DMS114 treated with DMSO at 0.1 percent for 48 hours (cell line): ENCODE measurements around the gene TGM3.

ENCODE experiments used
- DNase-seq: peaks from one replicate; lab custom pipeline; 2025; ENCODE audit not compliant: unreplicated experiment; lab: John Stamatoyannopoulos, UW

The TGM3 gene

DNA sequence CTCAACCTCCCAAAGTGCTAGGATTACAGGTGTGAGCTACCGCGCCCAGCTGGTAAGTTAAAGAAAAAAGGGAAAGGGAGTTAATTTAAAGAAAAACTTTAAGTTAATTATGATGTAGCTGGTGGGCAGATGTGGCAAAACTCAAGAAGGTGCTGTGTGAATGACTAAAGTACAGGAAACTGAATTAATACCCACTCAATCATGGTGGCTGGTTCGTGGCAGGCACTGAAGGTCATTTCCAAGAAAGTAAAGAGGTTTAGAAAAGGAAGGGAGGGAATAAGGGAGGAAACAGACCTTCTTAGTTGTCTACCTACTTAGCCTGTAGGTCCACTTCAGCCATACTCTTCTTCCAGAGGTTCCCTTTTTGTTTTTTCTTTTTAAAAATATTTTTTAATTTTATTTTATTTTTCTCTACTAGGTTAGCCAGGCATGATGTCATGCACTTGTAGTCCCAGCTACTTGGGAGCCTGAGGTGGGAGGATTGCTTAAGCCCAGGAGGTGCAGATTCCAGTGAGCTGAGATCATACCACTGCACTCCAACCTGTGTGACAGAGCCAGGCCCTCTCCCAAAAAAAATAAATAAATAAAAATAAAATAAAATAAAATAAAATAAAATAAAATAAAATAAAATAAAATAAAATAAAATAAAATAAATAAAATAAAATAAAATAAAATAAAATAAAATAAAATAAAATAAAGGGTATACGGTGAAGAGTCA is 11.9 kb upstream of the TGM3 start:
- no peak for DNase-seq

- no peak for DNase-seq
Observed at GRCh38 chr20:2285193-2285592, 10.6 kb upstream of the TGM3 start.

DNA sequence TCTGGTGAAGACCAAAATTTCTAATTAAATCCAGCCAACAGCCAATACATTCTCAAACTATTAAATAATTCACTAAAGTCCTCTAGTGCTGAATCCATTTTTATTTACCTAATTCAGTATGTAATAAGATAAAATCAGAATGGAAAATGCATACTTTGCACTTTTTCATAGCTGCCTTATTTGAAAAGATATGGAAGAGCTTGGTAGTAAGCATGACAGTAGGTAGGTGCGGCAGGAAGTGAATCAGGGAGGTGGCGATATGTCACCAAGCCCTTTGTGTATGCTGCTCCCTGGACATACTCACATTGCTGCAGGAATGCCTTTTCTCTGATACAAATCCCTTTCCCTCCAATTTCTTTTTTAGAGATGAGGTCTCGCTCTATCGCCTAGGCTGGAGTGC is 10.2 kb upstream of the TGM3 start:
- DNase-seq, result no peak

GRCh38 chr20:2287504-2287903 is 8.3 kb upstream of the TGM3 start:
- DNase-seq, result no peak

DNA sequence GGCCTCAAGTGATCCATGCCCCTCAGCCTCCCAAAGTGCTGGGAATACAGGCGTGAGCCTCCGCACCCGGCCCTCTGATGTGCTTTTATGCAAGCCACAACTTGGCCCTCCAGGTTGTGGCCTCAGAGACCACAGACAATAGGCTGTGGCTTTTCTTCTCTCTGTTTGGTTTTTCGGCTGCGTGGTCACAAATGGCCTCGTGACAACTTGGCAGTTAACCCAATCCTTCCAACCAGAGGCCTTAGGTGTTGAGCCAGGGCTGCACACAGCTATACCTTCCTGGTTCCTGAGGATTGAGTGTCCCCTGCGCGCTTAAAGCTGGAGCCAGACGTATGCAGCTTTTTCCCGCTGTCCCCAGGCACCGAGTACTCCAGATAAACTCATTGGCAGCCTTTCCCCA is 6.3 kb upstream of the TGM3 start:
- no peak for DNase-seq

- no peak for DNase-seq
Observed at GRCh38 chr20:2290486-2290885, 5.3 kb upstream of the TGM3 start.

DNA sequence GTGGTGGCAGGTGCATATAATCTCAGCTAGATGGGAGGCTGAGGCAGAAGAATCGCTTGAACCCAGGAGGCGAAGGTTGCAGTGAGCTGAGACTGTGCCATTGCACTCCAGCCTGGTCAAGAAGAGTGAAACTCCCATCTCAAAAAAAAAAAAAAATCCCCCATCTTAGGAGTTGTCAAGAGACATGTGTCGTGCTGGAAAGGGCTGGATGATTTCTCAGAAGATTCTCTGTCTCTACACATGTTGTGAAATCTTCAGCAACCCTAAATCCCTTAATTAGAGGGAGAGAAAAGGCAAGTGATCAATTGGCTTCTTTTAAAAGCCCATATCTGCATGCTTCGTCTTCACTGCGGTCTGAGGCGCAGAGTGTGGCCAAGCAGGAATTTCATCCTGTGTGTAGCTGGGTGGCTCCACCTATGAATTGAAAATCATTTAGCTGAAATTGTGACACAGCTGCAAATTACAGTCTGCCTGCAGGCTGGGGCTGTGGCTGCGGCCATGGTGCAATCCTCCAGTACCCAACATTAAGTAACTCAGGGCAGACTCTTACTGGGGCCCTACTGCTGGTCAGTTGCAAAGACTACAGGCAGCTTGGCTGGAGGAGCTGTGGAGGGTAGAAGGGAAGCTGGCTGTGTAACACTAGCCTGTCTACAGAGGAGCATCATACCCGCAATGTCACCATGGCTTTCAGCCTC is 3.2 kb upstream of the TGM3 start:
- no peak for DNase-seq

DNA sequence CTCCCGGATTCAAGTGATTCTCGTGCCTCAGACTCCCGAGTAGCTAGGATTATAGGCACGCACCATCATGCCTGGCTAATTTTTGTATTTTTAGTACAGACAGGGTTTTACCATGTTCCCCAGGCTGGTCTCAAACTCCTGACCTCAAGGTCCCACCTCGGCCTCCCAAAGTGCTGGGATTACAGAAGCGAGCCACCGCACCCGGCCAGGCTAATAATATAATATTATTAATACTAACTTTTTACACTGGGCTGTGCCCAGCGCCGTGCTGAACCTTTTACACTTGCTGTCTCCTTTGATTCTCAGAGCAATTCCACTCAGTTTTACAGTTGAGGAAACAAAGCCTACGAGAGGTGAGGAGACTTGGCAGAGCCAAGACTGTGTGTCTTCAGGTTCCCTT is 2.3 kb upstream of the TGM3 start:
- no peak for DNase-seq

DNA sequence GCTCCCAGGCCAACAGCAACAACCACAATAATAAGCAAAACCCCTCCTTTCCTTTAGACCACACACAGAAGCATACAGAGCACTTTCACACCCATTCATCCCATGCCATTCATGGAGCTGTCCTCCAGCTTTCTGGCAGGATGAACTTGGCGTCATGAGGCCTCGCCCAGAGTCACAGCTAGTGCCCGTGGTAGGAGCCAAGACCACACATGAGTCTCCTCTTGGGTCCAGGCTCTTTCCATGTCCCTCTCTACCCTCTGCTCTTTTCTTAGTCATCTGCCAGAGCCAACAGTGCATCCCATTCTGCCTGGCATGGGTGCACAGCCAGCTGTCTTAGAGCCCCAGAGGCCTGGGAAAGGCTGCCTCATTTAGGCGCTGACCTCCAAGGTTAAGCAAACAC is 1.8 kb upstream of the TGM3 start:
- no peak for DNase-seq

DNA sequence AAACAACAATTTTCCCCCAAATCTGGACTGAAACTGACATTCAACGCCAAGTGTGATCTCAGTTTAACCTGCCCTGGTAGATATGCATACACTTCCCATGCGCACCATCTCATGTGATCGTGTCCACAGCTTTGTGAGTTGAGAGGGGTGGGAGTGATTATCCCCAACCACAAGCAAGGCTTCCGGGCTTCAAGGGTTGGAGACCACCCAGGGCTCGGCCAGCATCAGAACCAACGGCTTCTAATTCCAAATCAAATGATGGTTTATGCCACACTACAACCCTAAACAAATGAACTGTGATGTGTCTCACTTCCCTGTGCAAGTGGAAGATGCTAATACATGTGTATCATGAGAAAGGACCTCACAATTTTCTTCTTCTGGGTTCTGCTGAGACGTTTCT is 515 bp upstream of the TGM3 start:
- DNase-seq, result no peak

- no peak for DNase-seq
Observed at GRCh38 chr20:2296524-2297356, 939 bp downstream of the TGM3 start.

- no peak for DNase-seq
Observed at GRCh38 chr20:2297357-2297728, 1.5 kb downstream of the TGM3 start.

DNA sequence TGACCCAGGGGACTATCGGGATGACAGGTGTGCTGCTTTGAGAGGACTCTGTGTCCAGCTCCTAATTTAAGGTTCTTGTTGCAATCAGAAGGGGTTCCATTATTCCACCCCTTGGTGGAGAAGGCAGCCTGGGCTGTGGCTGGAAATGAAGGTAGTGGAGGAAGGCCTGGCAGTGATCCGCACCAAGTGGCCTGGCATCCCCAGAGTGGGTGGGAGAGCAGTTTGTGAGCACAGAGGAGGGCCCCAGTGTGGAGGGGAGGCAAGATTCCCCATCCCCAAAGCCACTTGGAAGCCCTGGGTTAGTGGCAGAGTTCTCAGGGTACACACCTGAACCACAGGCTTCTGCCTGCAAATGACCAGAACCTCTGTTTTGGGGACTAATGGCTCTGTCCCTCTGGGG is 2.3 kb downstream of the TGM3 start:
- no peak for DNase-seq

- DNase-seq, result no peak
Observed at GRCh38 chr20:2298701-2299100, 2.9 kb downstream of the TGM3 start.

GRCh38 chr20:2299301-2299700 is 3.5 kb downstream of the TGM3 start:
- no peak for DNase-seq

DNA sequence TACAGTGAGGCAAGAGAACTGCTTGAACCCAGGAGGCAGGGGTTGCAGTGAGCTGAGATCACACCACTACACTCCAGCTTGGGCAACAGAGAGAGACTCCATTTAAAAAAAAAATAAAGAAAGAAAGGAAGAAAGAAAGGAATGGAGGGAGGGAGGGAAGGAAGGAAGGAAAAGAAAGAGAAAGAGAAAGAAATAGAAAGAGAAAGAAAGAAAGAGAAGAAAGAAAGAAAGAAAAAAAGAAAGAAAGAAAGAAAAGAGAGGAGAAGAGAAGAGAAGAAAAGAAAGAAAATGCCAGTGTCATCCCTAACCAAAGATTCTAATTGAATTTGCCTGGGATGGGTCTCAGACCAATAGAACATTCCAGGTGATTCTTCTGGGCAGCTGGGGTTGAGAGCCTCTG is 4.2 kb downstream of the TGM3 start:
- no peak for DNase-seq

- no peak for DNase-seq
Observed at GRCh38 chr20:2300420-2300819, 4.6 kb downstream of the TGM3 start.

DNA sequence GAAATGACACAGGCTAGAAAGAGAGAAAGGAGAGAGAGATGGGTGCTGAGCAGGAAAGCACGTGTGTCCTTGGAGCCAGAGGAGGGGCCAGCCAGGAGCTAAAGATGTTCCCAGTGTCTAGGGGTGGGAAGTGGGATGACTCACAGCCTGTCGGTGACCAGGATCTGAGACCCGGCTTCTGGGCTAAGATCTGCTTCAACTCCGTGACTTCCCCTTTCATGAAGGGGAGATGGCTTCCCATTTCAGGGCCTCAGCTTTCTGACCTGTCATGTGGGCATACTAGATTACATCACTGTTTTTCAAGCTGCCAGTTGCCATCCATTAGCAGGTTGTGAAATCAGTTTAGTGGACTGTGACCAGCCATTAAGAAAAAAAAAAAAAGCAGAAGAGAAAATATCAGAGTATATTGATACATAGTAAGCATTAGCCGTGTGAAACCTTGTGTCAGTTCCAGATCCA is 5.4 kb downstream of the TGM3 start:
- no peak for DNase-seq

GRCh38 chr20:2302384-2303060 is 6.7 kb downstream of the TGM3 start:
- no peak for DNase-seq

DNA sequence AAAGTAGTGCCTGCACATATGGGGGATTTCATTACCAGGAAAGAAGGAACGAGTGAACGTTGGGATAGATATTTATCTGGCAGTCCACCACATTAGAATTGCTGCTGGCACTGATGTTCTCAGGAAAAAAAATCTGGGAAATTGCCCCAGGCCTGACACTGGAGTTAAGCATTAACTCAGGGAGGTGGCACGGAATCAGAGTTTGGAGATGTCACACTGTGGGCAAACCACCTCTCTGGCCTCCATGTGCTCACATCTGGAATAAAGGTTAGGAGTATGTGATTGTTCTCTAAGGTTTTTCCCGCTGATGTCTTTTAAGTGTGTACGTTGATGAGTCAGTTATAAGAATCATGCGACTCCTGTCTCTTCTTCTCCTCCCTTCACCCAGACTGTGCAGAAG is 7.9 kb downstream of the TGM3 start:
- DNase-seq, result no peak

GRCh38 chr20:2304180-2304579 is 8.4 kb downstream of the TGM3 start:
- no peak for DNase-seq
